ENCODE results near the gene POLR1G. TPM values are rescaled to one million over a fixed set of nuclear protein-coding genes. Genes with fewer than 3 reads are reported as not detected.

Gene POLR1G
- total RNA-seq, 1 donor from 2014 or later = 24.4 TPM

DNA sequence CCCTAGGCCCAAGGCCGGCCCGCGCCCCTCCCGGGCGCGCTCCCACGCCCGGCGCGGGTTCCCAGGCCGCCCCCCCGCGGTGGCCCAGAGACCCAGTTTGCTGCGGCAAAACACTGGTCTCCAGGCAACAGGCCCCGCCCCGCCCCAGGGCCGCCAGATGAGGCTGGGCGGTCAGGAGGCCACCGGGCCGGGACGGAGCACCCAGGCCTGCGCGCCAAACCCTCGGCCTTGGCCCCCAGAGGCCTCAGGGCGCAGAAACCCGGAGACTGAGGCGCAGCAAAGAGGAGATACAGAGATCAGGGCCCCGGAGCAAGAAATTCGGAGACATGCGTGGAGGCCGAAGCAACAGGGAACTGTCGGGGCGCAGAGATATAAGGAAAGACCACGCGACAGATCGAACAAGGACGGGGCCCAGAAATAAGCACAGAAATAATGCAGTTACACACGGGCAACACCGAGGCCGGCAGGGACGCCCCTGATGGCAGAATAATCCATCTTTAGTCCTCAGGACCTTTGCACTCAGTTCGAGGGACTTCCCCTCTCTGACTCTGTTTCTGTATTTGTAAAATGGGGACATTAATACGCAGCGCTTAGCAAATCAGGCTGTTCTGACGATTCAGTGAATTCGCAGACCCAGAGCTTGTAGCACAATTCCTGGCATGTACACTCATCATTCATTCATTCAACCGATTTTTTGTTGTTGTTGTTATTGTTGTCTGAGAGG, 38.0 kb downstream of the POLR1G start:
- Histone ChIP-seq H3K4me3 (ENCODE audit: low read depth, low read length) (peak overlapping the region; percentile 10), H3K27me3 (ENCODE audit: control insufficient read depth, insufficient read depth, low read length) (no peaks in the 10 kb centered on the region), H3K36me3 (ENCODE audit: control insufficient read depth, insufficient read depth, low read length) (no peaks in the 10 kb centered on the region)
- no peak for DNase-seq (ENCODE audit: low read depth)
- TF ChIP-seq, protein P1, sequence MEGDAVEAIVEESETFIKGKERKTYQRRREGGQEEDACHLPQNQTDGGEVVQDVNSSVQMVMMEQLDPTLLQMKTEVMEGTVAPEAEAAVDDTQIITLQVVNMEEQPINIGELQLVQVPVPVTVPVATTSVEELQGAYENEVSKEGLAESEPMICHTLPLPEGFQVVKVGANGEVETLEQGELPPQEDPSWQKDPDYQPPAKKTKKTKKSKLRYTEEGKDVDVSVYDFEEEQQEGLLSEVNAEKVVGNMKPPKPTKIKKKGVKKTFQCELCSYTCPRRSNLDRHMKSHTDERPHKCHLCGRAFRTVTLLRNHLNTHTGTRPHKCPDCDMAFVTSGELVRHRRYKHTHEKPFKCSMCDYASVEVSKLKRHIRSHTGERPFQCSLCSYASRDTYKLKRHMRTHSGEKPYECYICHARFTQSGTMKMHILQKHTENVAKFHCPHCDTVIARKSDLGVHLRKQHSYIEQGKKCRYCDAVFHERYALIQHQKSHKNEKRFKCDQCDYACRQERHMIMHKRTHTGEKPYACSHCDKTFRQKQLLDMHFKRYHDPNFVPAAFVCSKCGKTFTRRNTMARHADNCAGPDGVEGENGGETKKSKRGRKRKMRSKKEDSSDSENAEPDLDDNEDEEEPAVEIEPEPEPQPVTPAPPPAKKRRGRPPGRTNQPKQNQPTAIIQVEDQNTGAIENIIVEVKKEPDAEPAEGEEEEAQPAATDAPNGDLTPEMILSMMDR (IDR thresholded peaks at IDR 0.05; ENCODE audit: insufficient read depth, low read length, poor library complexity, severe bottlenecking) = no peak

DNA sequence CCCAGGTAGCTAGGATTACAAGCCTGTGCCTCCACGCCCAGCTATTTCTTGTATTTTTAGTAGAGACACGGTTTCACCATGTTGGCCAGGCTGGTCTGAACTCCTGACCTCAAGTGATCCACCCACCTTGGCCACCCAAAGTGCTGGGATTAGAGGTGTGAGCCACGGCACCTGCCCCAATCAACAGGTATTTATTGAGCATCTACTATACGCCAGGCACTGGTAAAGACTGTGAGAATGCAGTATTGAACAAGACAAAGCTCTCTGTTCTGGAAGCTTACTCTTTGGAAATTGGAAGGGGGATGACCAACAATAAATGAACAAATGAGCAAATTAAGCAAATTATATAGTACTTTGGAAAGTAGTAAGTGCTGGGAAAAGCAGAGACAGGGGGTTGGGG, 38.7 kb downstream of the POLR1G start:
- Histone ChIP-seq H3K36me3 (ENCODE audit: control insufficient read depth, insufficient read depth, low read length) (no peaks in the 10 kb centered on the region), H3K27me3 (ENCODE audit: control insufficient read depth, insufficient read depth, low read length) (no peaks in the 10 kb centered on the region), H3K4me3 (ENCODE audit: low read depth, low read length) (no peak overlapping the region)
- DNase-seq (ENCODE audit: low read depth) = no peak
- TF ChIP-seq, protein P1 (IDR thresholded peaks at IDR 0.05; ENCODE audit: insufficient read depth, low read length, poor library complexity, severe bottlenecking) = no peak

DNA sequence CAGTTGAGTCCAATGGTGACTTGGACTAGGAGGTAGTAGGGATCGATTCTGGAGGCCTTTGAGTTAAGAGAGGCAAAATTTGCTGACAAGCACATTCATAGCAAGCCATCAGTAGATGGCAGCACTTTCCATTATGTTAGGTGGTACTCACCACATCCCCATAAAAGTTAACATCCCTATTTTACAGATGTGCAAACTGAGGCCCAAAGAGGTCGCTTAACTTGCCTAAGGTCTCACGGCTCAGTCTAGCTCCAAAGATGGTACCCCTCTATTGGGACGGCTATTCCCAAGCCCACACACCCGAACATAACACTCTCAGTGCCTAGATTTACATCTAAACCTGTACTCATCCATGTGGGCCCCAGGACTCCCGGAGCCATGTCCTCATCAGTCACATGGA, 39.9 kb downstream of the POLR1G start:
- no peaks in the 10 kb centered on the region for H3K27me3 ChIP-seq (ENCODE audit: control insufficient read depth, insufficient read depth, low read length)

DNA sequence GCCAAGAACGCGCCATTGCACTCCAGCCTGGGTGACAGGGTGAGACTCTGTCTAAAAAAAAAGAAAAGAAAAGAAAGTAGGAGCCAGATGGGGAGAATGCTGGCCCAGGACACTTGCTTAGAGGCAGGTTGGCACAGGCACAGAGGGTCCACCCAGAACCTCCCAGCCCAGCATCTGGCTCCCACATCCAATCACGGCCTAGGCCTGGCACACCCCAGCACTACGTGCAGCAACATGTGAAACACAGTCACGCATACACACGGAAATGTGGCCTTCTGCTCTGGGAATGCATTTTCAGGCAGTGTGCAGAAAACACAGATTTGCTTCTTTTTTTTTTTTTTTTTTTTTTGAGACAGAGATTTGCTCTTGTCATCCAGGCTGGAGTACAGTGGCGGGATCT, 40.5 kb downstream of the POLR1G start:
- Histone ChIP-seq H3K36me3 (ENCODE audit: control insufficient read depth, insufficient read depth, low read length) (no peaks in the 10 kb centered on the region), H3K27me3 (ENCODE audit: control insufficient read depth, insufficient read depth, low read length) (no peaks in the 10 kb centered on the region), H3K4me3 (ENCODE audit: low read depth, low read length) (no peak overlapping the region)
- DNase-seq (ENCODE audit: low read depth) = no peak
- TF ChIP-seq, protein P1 (IDR thresholded peaks at IDR 0.05; ENCODE audit: insufficient read depth, low read length, poor library complexity, severe bottlenecking) = no peak

More for the DNA sequence above, 39.9 kb downstream of the POLR1G start:
- H3K36me3 ChIP-seq (ENCODE audit: control insufficient read depth, insufficient read depth, low read length) = no peaks in the 10 kb centered on the region
- no peak for DNase-seq (ENCODE audit: low read depth)
- H3K4me3 ChIP-seq (ENCODE audit: low read depth, low read length) = no peak overlapping the region
- TF ChIP-seq, protein P1 (IDR thresholded peaks at IDR 0.05; ENCODE audit: insufficient read depth, low read length, poor library complexity, severe bottlenecking) = peak; percentile 42

DNA sequence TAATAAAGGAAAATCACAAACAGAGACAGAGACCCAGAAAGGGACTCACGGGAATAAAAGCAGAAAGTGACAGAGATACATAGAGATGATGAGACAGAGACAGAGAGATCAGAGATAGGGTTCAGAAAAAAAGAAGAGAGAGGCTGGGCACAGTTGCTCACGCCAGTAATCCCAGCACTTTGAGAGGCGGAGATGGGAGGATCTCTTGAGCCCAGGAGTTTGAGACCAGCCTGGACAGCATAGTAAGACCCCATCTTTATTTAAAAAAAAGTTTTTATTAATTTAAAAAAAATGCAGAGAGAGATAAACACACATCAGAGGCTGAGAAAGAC, 41.9 kb downstream of the POLR1G start:
- H3K4me3 ChIP-seq (ENCODE audit: low read depth, low read length) = no peak overlapping the region
- H3K36me3 ChIP-seq (ENCODE audit: control insufficient read depth, insufficient read depth, low read length) = no peaks in the 10 kb centered on the region
- TF ChIP-seq, protein P1 (IDR thresholded peaks at IDR 0.05; ENCODE audit: insufficient read depth, low read length, poor library complexity, severe bottlenecking) = no peak
- no peaks in the 10 kb centered on the region for H3K27me3 ChIP-seq (ENCODE audit: control insufficient read depth, insufficient read depth, low read length)
- no peak for DNase-seq (ENCODE audit: low read depth)

DNA sequence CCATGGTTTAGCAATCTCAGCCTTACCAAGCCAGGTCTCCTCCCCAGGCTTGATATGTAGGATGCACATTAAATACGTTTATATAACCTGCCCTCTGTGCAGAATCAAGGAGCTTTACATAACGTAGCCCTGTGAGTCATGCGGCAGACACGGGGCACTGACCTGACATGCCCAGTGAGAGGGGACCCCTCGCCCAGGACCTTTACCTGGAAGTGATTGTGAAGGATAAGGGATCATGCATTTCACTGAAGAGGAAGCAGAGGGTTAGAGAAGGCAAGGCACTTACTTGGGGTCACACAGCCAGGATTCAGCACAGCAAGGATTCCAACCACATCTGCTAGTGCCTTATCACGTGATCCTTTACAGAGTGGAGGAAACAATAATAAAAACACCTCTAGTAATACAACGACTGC, 42.4 kb downstream of the POLR1G start:
- no peaks in the 10 kb centered on the region for H3K27me3 ChIP-seq (ENCODE audit: control insufficient read depth, insufficient read depth, low read length)
- H3K36me3 ChIP-seq (ENCODE audit: control insufficient read depth, insufficient read depth, low read length) = no peaks in the 10 kb centered on the region
- DNase-seq (ENCODE audit: low read depth) = no peak
- H3K4me3 ChIP-seq (ENCODE audit: low read depth, low read length) = no peak overlapping the region
- TF ChIP-seq, protein P1 (IDR thresholded peaks at IDR 0.05; ENCODE audit: insufficient read depth, low read length, poor library complexity, severe bottlenecking) = no peak

Measured in kidney epithelial cell (primary cell).